Hematopoietic multipotent progenitor cell (in vitro differentiated cells): ENCODE data around the gene SPEF2. TPM values are rescaled to one million over a fixed set of nuclear protein-coding genes. Genes with fewer than 3 reads are reported as not detected.

ENCODE experiments used
- DNase-seq, 3 donors: peaks; one replicate each; pipeline ENCODE4 v3.0.0-alpha.2; 2011 to 2015; ENCODE audit warnings: low read depth in 2 of 3, low spot score in 2 of 3
- total RNA-seq: library from RNA; depleted of rRNA; stranded (reverse); fragments of >200 nt; gene quantifications from one replicate; pipeline ENCODE4 v1.2.3, GENCODE V29; 2012

Gene SPEF2
- total RNA-seq, 1 donor: 4.0 TPM

GRCh38 chr5:35709688-35710087, 92.0 kb downstream of the SPEF2 start:
- DNase-seq: no peak

GRCh38 chr5:35717718-35718117, 100.1 kb downstream of the SPEF2 start:
- no peak for DNase-seq

GRCh38 chr5:35735718-35736117, 118.1 kb downstream of the SPEF2 start:
- no peak for DNase-seq

GRCh38 chr5:35736280-35736679, 118.6 kb downstream of the SPEF2 start:
- peak in 1 of 3 donors; percentile 28 for DNase-seq

GRCh38 chr5:35741126-35741716, 123.6 kb downstream of the SPEF2 start:
- DNase-seq: no peak

GRCh38 chr5:35741971-35742370, 124.3 kb downstream of the SPEF2 start:
- DNase-seq: no peak

GRCh38 chr5:35743644-35744043, 126.0 kb downstream of the SPEF2 start:
- DNase-seq: no peak

- no peak for DNase-seq
Observed at GRCh38 chr5:35745193-35745592, 127.5 kb downstream of the SPEF2 start.

- DNase-seq: no peak
Observed at GRCh38 chr5:35745660-35746059, 128.0 kb downstream of the SPEF2 start.

- no peak for DNase-seq
Observed at GRCh38 chr5:35752012-35752411, 134.3 kb downstream of the SPEF2 start.

- DNase-seq: no peak
Observed at GRCh38 chr5:35753500-35753899, 135.8 kb downstream of the SPEF2 start.

- DNase-seq: no peak
Observed at GRCh38 chr5:35754481-35754880, 136.8 kb downstream of the SPEF2 start.

- no peak for DNase-seq
Observed at GRCh38 chr5:35755966-35756365, 138.3 kb downstream of the SPEF2 start.

- no peak for DNase-seq
Observed at GRCh38 chr5:35758151-35758724, 140.6 kb downstream of the SPEF2 start.

GRCh38 chr5:35761541-35761940, 143.9 kb downstream of the SPEF2 start:
- no peak for DNase-seq

- no peak for DNase-seq
Observed at GRCh38 chr5:35762368-35762767, 144.7 kb downstream of the SPEF2 start.

GRCh38 chr5:35765921-35766320, 148.3 kb downstream of the SPEF2 start:
- DNase-seq: no peak

GRCh38 chr5:35771300-35771699, 153.6 kb downstream of the SPEF2 start:
- no peak for DNase-seq

- DNase-seq: no peak
Observed at GRCh38 chr5:35771839-35772238, 154.2 kb downstream of the SPEF2 start.

- DNase-seq: no peak
Observed at GRCh38 chr5:35773967-35774366, 156.3 kb downstream of the SPEF2 start.

- DNase-seq: no peak
Observed at GRCh38 chr5:35776757-35777156, 159.1 kb downstream of the SPEF2 start.

- DNase-seq: peak; percentile 59 to 80 (median 66)
Observed at GRCh38 chr5:35777358-35778087, 159.9 kb downstream of the SPEF2 start.
